HepG2 (cell line): ENCODE measurements around the gene GGA1. TPM values are rescaled to one million over a fixed set of nuclear protein-coding genes. Genes with fewer than 3 reads are reported as not detected.

Source experiments
- AHDC1 ChIP-seq: sonication (generic); formaldehyde crosslinking; IDR thresholded peaks from 2 replicates; pipeline ENCODE4 v1.5.1; 2020; ENCODE audit warnings: mild to moderate bottlenecking, missing genetic modification reagents, borderline replicate concordance
- ATF2 ChIP-seq: sonication (generic); formaldehyde crosslinking; IDR thresholded peaks from 2 replicates; pipeline ENCODE4 v1.4.0; 2020; ENCODE audit warnings: missing genetic modification reagents
- KDM3A ChIP-seq: IDR thresholded peaks from 2 replicates; pipeline ENCODE4 v1.6.1; 2018; ENCODE audit warnings: low read depth, missing compliant biosample characterization
- SNAPC4 ChIP-seq: sonication (generic); formaldehyde crosslinking; IDR thresholded peaks from 2 replicates; pipeline ENCODE4 v1.4.0; 2020; ENCODE audit warnings: mild to moderate bottlenecking, missing genetic modification reagents
- ZIK1 ChIP-seq: sonication (generic); formaldehyde crosslinking; IDR thresholded peaks from 2 replicates; pipeline ENCODE4 v1.5.0; 2020; ENCODE audit warnings: mild to moderate bottlenecking, low read depth, missing genetic modification reagents, borderline replicate concordance
- ZMAT3 ChIP-seq: sonication (generic); formaldehyde crosslinking; conservative IDR thresholded peaks from 2 replicates; pipeline ENCODE4 v1.7.0; 2021; ENCODE audit warnings: missing genetic modification reagents
- ZNF580 ChIP-seq: IDR thresholded peaks from 2 replicates; pipeline ENCODE4 v1.6.1; 2016; ENCODE audit warnings: low read depth, borderline replicate concordance
- ZNF687 ChIP-seq: sonication (generic); formaldehyde crosslinking; IDR thresholded peaks from 2 replicates; pipeline ENCODE4 v1.5.1; 2020; ENCODE audit warnings: mild to moderate bottlenecking, missing genetic modification reagents, moderate library complexity
- ZNF772 ChIP-seq: sonication (generic); formaldehyde crosslinking; IDR thresholded peaks from 2 replicates; pipeline ENCODE4 v1.5.0; 2020; ENCODE audit warnings: mild to moderate bottlenecking, missing genetic modification reagents
- ZNF891 ChIP-seq: sonication (generic); formaldehyde crosslinking; IDR thresholded peaks from 2 replicates; pipeline ENCODE4 v1.5.0; 2020; ENCODE audit warnings: mild to moderate bottlenecking, missing genetic modification reagents
- polyA plus RNA-seq, 8 experiments: library from polyadenylated mRNA; depleted of rRNA in 3 of 8; stranded (reverse) in 7 of 8; unstranded in 1 of 8; fragments of >200 nt; fragmentation: Illumina TruSeq in 4 of 8; extraction: Trizol in 4 of 8; gene quantifications; 2 replicates each; pipeline versions ENCODE4 v1.2.1 to v1.2.3, GENCODE V29; 2011 to 2016; ENCODE audit warnings: low read depth in 4 of 8, missing spikeins in 1 of 8, mixed read lengths in 1 of 8; ENCODE audit not compliant: insufficient read depth in 1 of 8
- total RNA-seq, 5 experiments: library from RNA; depleted of rRNA; stranded (reverse); fragments of >200 nt; fragmentation: Illumina TruSeq; extraction: Trizol; gene quantifications; 2 replicates each; pipeline ENCODE4 v1.2.3, GENCODE V29; 2016; ENCODE audit warnings: low read depth in 1 of 5

GGA1 gene
- total and polyA plus RNA-seq, 2 of the 13 experiments (the other 11 are each of a cell fraction or from before 2014, with no cell fraction given), result 29.1 to 87.2 TPM

GRCh38 chr22:37601540-37602442 is 6.8 kb upstream of the GGA1 start (continued):
- peak; percentile 96 for TF ChIP-seq SNAPC4
- no peak for TF ChIP-seq ZMAT3 (CRISPR knock-in tag)
- TF ChIP-seq ZNF891 (CRISPR knock-in tag), result no peak
- no peak for TF ChIP-seq ATF2 (CRISPR knock-in tag)
- TF ChIP-seq ZNF580 (CRISPR knock-in tag), result no peak
- TF ChIP-seq ZIK1 (CRISPR knock-in tag), result 0 out of 2 replicates have a peak, but pooled peaks have one; percentile 27
- TF ChIP-seq AHDC1 (CRISPR knock-in tag), result no peak
- peak; percentile 20; the same call in 1 of the 2 replicates for TF ChIP-seq ZNF687 (CRISPR knock-in tag)
- TF ChIP-seq ZNF772 (CRISPR knock-in tag), result no peak
- TF ChIP-seq KDM3A (CRISPR knock-in tag), result no peak
